Panc1 (cell line): ENCODE measurements around the gene KCNG2. TPM values are rescaled to one million over a fixed set of nuclear protein-coding genes. Genes with fewer than 3 reads are reported as not detected.

Source experiments
- ATAC-seq: fragments of 200-7000 bp; cut with Tn5 transposase; 2 replicates; pipeline ENCODE4 v1.9.1; 2020; ENCODE audit warnings: mild to moderate bottlenecking, moderate library complexity
- BruUV-seq: library from RNA; stranded (reverse); fragments of 400-500 nt; replicated peaks from 2 replicates; lab custom pipeline; 2021; lab: Mats Ljungman, UMichigan
- CTCF ChIA-PET: fragments of 300-600 bp; sonication (Branson Sonifier 250); formaldehyde crosslinking; loops from one replicate; lab custom pipeline; 2022; ENCODE audit warnings: antibody characterized with exemption; lab: Charles Lee
- POLR2A ChIA-PET: fragments of 300-600 bp; sonication (Branson Sonifier 250); formaldehyde crosslinking; loops from one replicate; lab custom pipeline; 2022; ENCODE audit warnings: antibody characterized with exemption; lab: Charles Lee
- DNase-seq: peaks from one replicate; pipeline ENCODE4 v3.0.0-alpha.2; 2010; ENCODE audit warnings: low read depth, low spot score
- H3K27ac ChIP-seq: 2 replicates; pipeline ENCODE4 v1.5.1; 2011; ENCODE audit warnings: mild to moderate bottlenecking, low read length, inconsistent platforms
- H3K27me3 ChIP-seq: fragments of 200-500 bp; sonication (Bioruptor generic); 2 replicates; pipeline ENCODE4 v1.6.0; 2014; ENCODE audit warnings: low read length, inconsistent platforms; ENCODE audit not compliant: control insufficient read depth, insufficient read depth
- H3K36me3 ChIP-seq: fragments of 200-500 bp; sonication (Bioruptor generic); 2 replicates; pipeline ENCODE4 v1.5.1; 2014; ENCODE audit warnings: inconsistent platforms, mild to moderate bottlenecking, low read length, moderate library complexity; ENCODE audit not compliant: control insufficient read depth, insufficient read depth
- H3K4me1 ChIP-seq: 2 replicates; pipeline ENCODE4 v1.5.1; 2011; ENCODE audit warnings: inconsistent platforms, mild to moderate bottlenecking, low read length, moderate library complexity; ENCODE audit not compliant: control insufficient read depth, insufficient read depth
- H3K4me3 ChIP-seq, 2 experiments: 2 replicates each; pipeline ENCODE4 v1.5.1; 2011 to 2012; ENCODE audit warnings: low read depth in 2 of 2, low read length in 2 of 2, mild to moderate bottlenecking in 2 of 2, inconsistent platforms in 1 of 2, moderate library complexity in 1 of 2
- H3K9me3 ChIP-seq: fragments of 200-500 bp; sonication (Bioruptor generic); 2 replicates; pipeline ENCODE4 v1.5.1; 2014; ENCODE audit warnings: low read depth, mild to moderate bottlenecking, inconsistent platforms, low read length, moderate library complexity; ENCODE audit not compliant: control insufficient read depth, insufficient read depth
- CTCF ChIP-seq: fragments of 450-650 bp; IDR thresholded peaks from 2 replicates; pipeline ENCODE4 v1.5.1; 2017; ENCODE audit warnings: mild to moderate bottlenecking
- POLR2AphosphoS5 ChIP-seq: IDR thresholded peaks from 2 replicates; pipeline ENCODE4 v1.6.1; 2012; ENCODE audit warnings: mild to moderate bottlenecking, low read depth, low read length, moderate library complexity
- REST ChIP-seq, 2 experiments: IDR thresholded peaks; 2 replicates each; pipeline ENCODE4 v1.6.1; 2011 to 2012; ENCODE audit warnings: low read depth in 2 of 2, control low read depth in 1 of 2, low read length in 1 of 2, mild to moderate bottlenecking in 1 of 2, moderate library complexity in 1 of 2; ENCODE audit not compliant: insufficient read depth in 1 of 2
- SIN3A ChIP-seq: IDR thresholded peaks from 2 replicates; pipeline ENCODE4 v1.6.1; 2012; ENCODE audit warnings: low read depth, mild to moderate bottlenecking, low read length, moderate library complexity, borderline replicate concordance; ENCODE audit not compliant: insufficient read depth
- TCF7L2 ChIP-seq: IDR thresholded peaks from 2 replicates; pipeline ENCODE4 v1.6.1; 2011; ENCODE audit warnings: mild to moderate bottlenecking, low read depth, low read length, inconsistent platforms
- in situ Hi-C: cut with HindIII; loops from 2 replicates; pipeline ENCODE4 v1.10.0; 2016; ENCODE audit warnings: low sequenced_read_pairs, low pct_unique_long_range_greater_than_20kb
- intact Hi-C: fragments of 100-400 bp; cut with micrococcal nuclease; formaldehyde crosslinking; loops from one replicate; pipeline ENCODE4 v1.10.0; 2022; ENCODE audit not compliant: unreplicated experiment
- total RNA-seq: library from RNA; stranded (reverse); gene quantifications from one replicate; pipeline ENCODE4 v1.2.1, GENCODE V29; 2021; ENCODE audit not compliant: unreplicated experiment

The KCNG2 gene
- total RNA-seq, 1 experiment from 2014 or later, result not detected

GRCh38 chr18:79910563-79911343 lies 113.0 kb downstream of the KCNG2 start:
- CTCF ChIA-PET, result interaction anchor here (0.6 kb wide), 1 partner anchor 14 kb away, joined by 5 read pairs; no protein-coding TSS in a partner anchor
- ATAC-seq (no peak), DNase-seq (no peak)
- no peak overlapping the region for H3K27ac ChIP-seq
- H3K4me3 ChIP-seq, result no peak overlapping the region
- H3K27me3 ChIP-seq, result no peaks in the 10 kb centered on the region
- BruUV-seq, result no TSS peak
- no peaks in the 10 kb centered on the region for H3K36me3 ChIP-seq
- H3K9me3 ChIP-seq, result no peaks in the 10 kb centered on the region
- intact Hi-C loops, result no loop called here
- POLR2A ChIA-PET, result no interaction called here
- 0 out of 2 replicates have a peak, but pooled peaks cover 3% of the 10 kb centered on the region for H3K4me1 ChIP-seq
- in situ Hi-C loops, result no loop called here
- no peak for TF ChIP-seq TCF7L2
- no peak for TF ChIP-seq CTCF
- no peak for TF ChIP-seq REST (IDR thresholded peaks at IDR 0.05; ENCODE audit: insufficient read depth in 1 of 2, low read depth in 2 of 2, low read length in 1 of 2)
- no peak for TF ChIP-seq SIN3A
- TF ChIP-seq POLR2AphosphoS5, result no peak

DNA sequence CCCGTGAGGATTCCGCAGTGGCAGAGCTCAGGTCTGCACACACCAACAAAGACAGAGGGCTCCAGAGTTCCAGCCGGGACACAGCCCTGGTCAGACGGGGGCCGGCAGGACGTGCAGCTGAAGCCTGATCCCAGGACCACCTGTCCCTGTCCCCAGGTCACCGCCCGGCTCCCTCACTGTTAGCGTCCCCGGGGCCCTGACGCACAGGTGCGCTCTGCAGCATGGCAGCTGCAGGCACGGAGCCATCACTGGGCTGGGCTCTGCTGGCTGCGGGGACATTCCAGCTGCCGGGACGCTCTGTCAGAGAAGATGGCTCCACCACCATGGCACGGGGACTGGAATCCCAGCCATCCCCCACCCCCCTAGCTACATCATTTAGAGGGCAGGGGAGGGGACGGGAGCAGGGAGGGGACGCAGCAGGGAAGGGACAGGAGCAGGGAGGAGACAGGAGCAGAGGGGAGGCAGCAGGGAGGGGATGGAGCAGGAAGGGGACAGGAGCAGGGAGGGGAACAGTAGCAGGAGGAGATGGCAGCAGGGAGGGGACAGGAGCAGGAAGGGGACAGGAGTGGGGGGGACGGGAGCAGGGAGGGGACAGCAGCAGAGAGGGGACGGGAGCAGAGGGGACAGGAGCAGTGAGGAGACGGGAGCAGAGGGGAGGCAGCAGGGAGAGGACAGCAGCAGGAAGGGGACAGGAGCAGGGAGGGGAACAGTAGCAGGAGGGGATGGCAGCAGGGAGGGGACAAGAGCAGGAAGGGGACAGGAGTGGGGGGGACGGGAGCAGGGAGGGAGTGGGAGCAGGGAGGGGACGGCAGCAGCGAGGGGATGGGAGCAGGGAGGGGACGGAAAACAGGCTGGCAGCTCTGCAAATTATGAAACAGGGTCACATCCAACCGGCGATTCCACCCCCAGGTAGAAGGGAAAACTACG lies 113.9 kb downstream of the KCNG2 start:
- in situ Hi-C loops (no loop called here), intact Hi-C loops (no loop called here)
- no peak overlapping the region for H3K27ac ChIP-seq
- 0 out of 2 replicates have a peak, but pooled peaks cover 3% of the 10 kb centered on the region for H3K4me1 ChIP-seq
- DNase-seq (no peak), ATAC-seq (no peak)
- H3K27me3 ChIP-seq, result no peaks in the 10 kb centered on the region
- H3K36me3 ChIP-seq, result no peaks in the 10 kb centered on the region
- no peak overlapping the region for H3K4me3 ChIP-seq
- no peaks in the 10 kb centered on the region for H3K9me3 ChIP-seq
- ChIA-PET POLR2A (no interaction called here), CTCF (interaction anchor here (0.6 kb wide), 1 partner anchor 14 kb away, joined by 5 read pairs; no protein-coding TSS in a partner anchor)
- no peak for TF ChIP-seq POLR2AphosphoS5
- no peak for TF ChIP-seq SIN3A
- no peak for TF ChIP-seq REST (IDR thresholded peaks at IDR 0.05; ENCODE audit: insufficient read depth in 1 of 2, low read depth in 2 of 2, low read length in 1 of 2)
- TF ChIP-seq TCF7L2, result no peak
- no TSS peak for BruUV-seq
